DOHH2 (cell line): ENCODE results near the gene ASGR2.

ENCODE experiments used
- H3F3A ChIP-seq: fragments of 200-600 bp; sonication (generic), shearing (Covaris generic); 2 replicates; pipeline ENCODE4 v1.6.0; 2016; ENCODE audit warnings: antibody characterized with exemption, mild to moderate bottlenecking; ENCODE audit not compliant: control insufficient read depth, insufficient read depth
- H3K27ac ChIP-seq: fragments of 200-600 bp; sonication (generic); 2 replicates; pipeline ENCODE4 v1.5.1; 2014; ENCODE audit warnings: low read depth, mild to moderate bottlenecking, low read length, moderate library complexity
- H3K27me3 ChIP-seq: fragments of 200-600 bp; sonication (generic); 2 replicates; pipeline ENCODE4 v1.6.1; 2014; ENCODE audit warnings: mild to moderate bottlenecking, low read length, mixed read lengths; ENCODE audit not compliant: control insufficient read depth
- H3K36me3 ChIP-seq: fragments of 200-600 bp; sonication (generic); 2 replicates; pipeline ENCODE4 v1.6.1; 2014; ENCODE audit warnings: mild to moderate bottlenecking, low read length, moderate library complexity, mixed read lengths; ENCODE audit not compliant: control insufficient read depth
- H3K4me1 ChIP-seq: fragments of 200-600 bp; sonication (generic); 2 replicates; pipeline ENCODE4 v1.6.1; 2014; ENCODE audit warnings: mild to moderate bottlenecking, low read length, mixed read lengths; ENCODE audit not compliant: control insufficient read depth
- H3K4me2 ChIP-seq: fragments of 200-600 bp; sonication (generic); 2 replicates; pipeline ENCODE4 v1.6.0; 2014; ENCODE audit warnings: mild to moderate bottlenecking, low read length, moderate library complexity
- H3K4me3 ChIP-seq: fragments of 200-600 bp; sonication (generic); 2 replicates; pipeline ENCODE4 v1.5.1; 2014; ENCODE audit warnings: mild to moderate bottlenecking, low read length, mixed read lengths
- H3K79me2 ChIP-seq: fragments of 200-600 bp; sonication (generic); 2 replicates; pipeline ENCODE4 v1.6.1; 2014; ENCODE audit warnings: mild to moderate bottlenecking, low read length, mixed read lengths; ENCODE audit not compliant: control insufficient read depth
- H3K9me2 ChIP-seq: fragments of 200-600 bp; sonication (generic); replicated peaks from 2 replicates; pipeline ENCODE4 v1.6.1; 2014; ENCODE audit warnings: mild to moderate bottlenecking, low read length, mixed read lengths; ENCODE audit not compliant: control insufficient read depth
- H3K9me3 ChIP-seq: fragments of 200-600 bp; sonication (generic); 2 replicates; pipeline ENCODE4 v1.6.1; 2014; ENCODE audit warnings: antibody characterized with exemption, low read length, mixed read lengths; ENCODE audit not compliant: control insufficient read depth, insufficient read depth
- H4K20me1 ChIP-seq: fragments of 200-600 bp; sonication (generic); 2 replicates; pipeline ENCODE4 v1.6.0; 2014; ENCODE audit warnings: low read depth, mild to moderate bottlenecking, antibody characterized with exemption, low read length, moderate library complexity; ENCODE audit not compliant: control insufficient read depth, insufficient read depth
- EZH2phosphoT487 ChIP-seq: fragments of 200-600 bp; sonication (generic); IDR thresholded peaks from 2 replicates; pipeline ENCODE4 v1.6.1; 2017; ENCODE audit warnings: borderline replicate concordance, mild to moderate bottlenecking, antibody characterized with exemption, low read length, moderate library complexity, mixed read lengths
- TF ChIP-seq, protein P1 (sequence below): fragments of 200-600 bp; sonication (generic); IDR thresholded peaks from one replicate; pipeline ENCODE4 v1.5.1; 2014; ENCODE audit warnings: antibody characterized with exemption, mild to moderate bottlenecking, low read depth, low read length; ENCODE audit not compliant: poor library complexity, severe bottlenecking

The ASGR2 gene

GRCh38 chr17:7064261-7064660 is 50.4 kb downstream of the ASGR2 start:
- H3F3A ChIP-seq = no peaks in the 10 kb centered on the region
- H3K79me2 ChIP-seq = no peaks in the 10 kb centered on the region
- no peaks in the 10 kb centered on the region for H4K20me1 ChIP-seq
- no peaks in the 10 kb centered on the region for H3K9me2 ChIP-seq
- H3K9me3 ChIP-seq = peaks cover 4% of the 10 kb centered on the region; the same call in 1 of the 2 replicates
- TF ChIP-seq, protein P1, sequence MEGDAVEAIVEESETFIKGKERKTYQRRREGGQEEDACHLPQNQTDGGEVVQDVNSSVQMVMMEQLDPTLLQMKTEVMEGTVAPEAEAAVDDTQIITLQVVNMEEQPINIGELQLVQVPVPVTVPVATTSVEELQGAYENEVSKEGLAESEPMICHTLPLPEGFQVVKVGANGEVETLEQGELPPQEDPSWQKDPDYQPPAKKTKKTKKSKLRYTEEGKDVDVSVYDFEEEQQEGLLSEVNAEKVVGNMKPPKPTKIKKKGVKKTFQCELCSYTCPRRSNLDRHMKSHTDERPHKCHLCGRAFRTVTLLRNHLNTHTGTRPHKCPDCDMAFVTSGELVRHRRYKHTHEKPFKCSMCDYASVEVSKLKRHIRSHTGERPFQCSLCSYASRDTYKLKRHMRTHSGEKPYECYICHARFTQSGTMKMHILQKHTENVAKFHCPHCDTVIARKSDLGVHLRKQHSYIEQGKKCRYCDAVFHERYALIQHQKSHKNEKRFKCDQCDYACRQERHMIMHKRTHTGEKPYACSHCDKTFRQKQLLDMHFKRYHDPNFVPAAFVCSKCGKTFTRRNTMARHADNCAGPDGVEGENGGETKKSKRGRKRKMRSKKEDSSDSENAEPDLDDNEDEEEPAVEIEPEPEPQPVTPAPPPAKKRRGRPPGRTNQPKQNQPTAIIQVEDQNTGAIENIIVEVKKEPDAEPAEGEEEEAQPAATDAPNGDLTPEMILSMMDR = no peak
- no peaks in the 10 kb centered on the region for H3K4me1 ChIP-seq
- H3K4me3 ChIP-seq = no peak overlapping the region
- no peak overlapping the region for H3K4me2 ChIP-seq
- no peaks in the 10 kb centered on the region for H3K36me3 ChIP-seq
- H3K27ac ChIP-seq = no peak overlapping the region
- H3K27me3 ChIP-seq = peaks cover 7% of the 10 kb centered on the region; the same call in 1 of the 2 replicates

- Histone ChIP-seq H4K20me1 (no peaks in the 10 kb centered on the region), H3K4me1 (no peaks in the 10 kb centered on the region), H3K27me3 (peaks cover 7% of the 10 kb centered on the region; the same call in 1 of the 2 replicates), H3K36me3 (no peaks in the 10 kb centered on the region), H3K4me3 (no peak overlapping the region), H3K9me3 (peaks cover 4% of the 10 kb centered on the region; the same call in 1 of the 2 replicates), H3F3A (no peaks in the 10 kb centered on the region), H3K79me2 (no peaks in the 10 kb centered on the region), H3K27ac (no peak overlapping the region), H3K9me2 (no peaks in the 10 kb centered on the region), H3K4me2 (no peak overlapping the region)
- no peak for TF ChIP-seq EZH2phosphoT487
- TF ChIP-seq, protein P1 = no peak
These were observed 51.0 kb downstream of the ASGR2 start for GRCh38 chr17:7063518-7064094.

GRCh38 chr17:7060165-7060891 is 54.3 kb downstream of the ASGR2 start:
- no peaks in the 10 kb centered on the region for H3F3A ChIP-seq
- peaks cover 7% of the 10 kb centered on the region; the same call in 1 of the 2 replicates for H3K27me3 ChIP-seq
- no peaks in the 10 kb centered on the region for H3K9me3 ChIP-seq
- TF ChIP-seq, protein P1 = no peak
- TF ChIP-seq EZH2phosphoT487 = no peak
- no peaks in the 10 kb centered on the region for H3K36me3 ChIP-seq
- H3K27ac ChIP-seq = no peak overlapping the region
- H4K20me1 ChIP-seq = no peaks in the 10 kb centered on the region
- H3K9me2 ChIP-seq = no peaks in the 10 kb centered on the region
- H3K79me2 ChIP-seq = no peaks in the 10 kb centered on the region
- H3K4me2 ChIP-seq = no peak overlapping the region
- H3K4me1 ChIP-seq = no peaks in the 10 kb centered on the region
- H3K4me3 ChIP-seq = no peak overlapping the region
